NCI-H1092 (cell line): ENCODE data around the gene TEAD3.

Source experiments
- DNase-seq: peaks from one replicate; lab custom pipeline; 2025; lab: John Stamatoyannopoulos, UW

Gene TEAD3

GRCh38 chr6:35492258-35492973 is 4.5 kb downstream of the TEAD3 start:
- no peak for DNase-seq

- DNase-seq = no peak
Observed at GRCh38 chr6:35491558-35492257, 5.2 kb downstream of the TEAD3 start.

- DNase-seq = no peak
Observed at GRCh38 chr6:35490821-35491557, 5.9 kb downstream of the TEAD3 start.

- no peak for DNase-seq
Observed at GRCh38 chr6:35489995-35490791, 6.7 kb downstream of the TEAD3 start.

- DNase-seq = no peak
Observed at GRCh38 chr6:35489066-35489465, 7.8 kb downstream of the TEAD3 start.

GRCh38 chr6:35488517-35488862 is 8.4 kb downstream of the TEAD3 start:
- no peak for DNase-seq

GRCh38 chr6:35487658-35488516 is 9.0 kb downstream of the TEAD3 start:
- no peak for DNase-seq

GRCh38 chr6:35486005-35486925 is 10.6 kb downstream of the TEAD3 start:
- no peak for DNase-seq

GRCh38 chr6:35485402-35485877 is 11.4 kb downstream of the TEAD3 start:
- no peak for DNase-seq

- DNase-seq = no peak
Observed at GRCh38 chr6:35484921-35485392, 11.9 kb downstream of the TEAD3 start.

- no peak for DNase-seq
Observed at GRCh38 chr6:35483893-35484645, 12.8 kb downstream of the TEAD3 start.

- no peak for DNase-seq
Observed at GRCh38 chr6:35483490-35483889, 13.4 kb downstream of the TEAD3 start.

- DNase-seq = no peak
Observed at GRCh38 chr6:35483062-35483461, 13.8 kb downstream of the TEAD3 start.

- no peak for DNase-seq
Observed at GRCh38 chr6:35481226-35481625, 15.7 kb downstream of the TEAD3 start.

- DNase-seq = no peak
Observed at GRCh38 chr6:35480176-35480575, 16.7 kb downstream of the TEAD3 start.

GRCh38 chr6:35478259-35478658 is 18.6 kb downstream of the TEAD3 start:
- DNase-seq = no peak

- no peak for DNase-seq
Observed at GRCh38 chr6:35477551-35478179, 19.2 kb downstream of the TEAD3 start.

- DNase-seq = no peak
Observed at GRCh38 chr6:35477028-35477427, 19.9 kb downstream of the TEAD3 start.

- DNase-seq = no peak
Observed at GRCh38 chr6:35476004-35476403, 20.9 kb downstream of the TEAD3 start.
